ENCODE measurements around the gene RNF187. TPM values are rescaled to one million over a fixed set of nuclear protein-coding genes. Genes with fewer than 3 reads are reported as not detected.

Gene RNF187
- total RNA-seq, 1 experiment from 2014 or later = 141 TPM

DNA sequence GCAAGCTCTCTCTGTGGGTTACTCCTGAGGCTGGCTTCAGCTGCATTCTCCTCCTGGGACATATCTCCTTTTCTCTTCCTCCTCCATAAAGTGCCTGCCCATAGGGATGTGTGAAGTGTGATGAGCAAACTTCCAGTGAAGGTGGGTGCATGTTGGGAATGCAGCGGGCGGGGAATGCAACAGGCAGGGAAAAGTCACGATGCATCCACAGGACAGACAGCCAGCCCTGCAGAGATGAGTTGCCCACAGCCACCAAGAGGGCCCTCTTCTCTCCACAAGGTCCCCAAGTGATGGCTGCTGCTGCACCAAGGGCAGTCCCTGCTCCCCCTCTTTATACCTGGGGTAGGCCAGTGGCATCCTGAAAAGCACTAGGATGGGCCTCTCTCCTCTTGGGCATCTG, 33.6 kb upstream of the RNF187 start (continued):
- TF ChIP-seq, protein P1, sequence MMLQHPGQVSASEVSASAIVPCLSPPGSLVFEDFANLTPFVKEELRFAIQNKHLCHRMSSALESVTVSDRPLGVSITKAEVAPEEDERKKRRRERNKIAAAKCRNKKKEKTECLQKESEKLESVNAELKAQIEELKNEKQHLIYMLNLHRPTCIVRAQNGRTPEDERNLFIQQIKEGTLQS (CRISPR knock-in tag; conservative IDR thresholded peaks at IDR 0.05) = no peak
- TF ChIP-seq ZNF232 (CRISPR knock-in tag; IDR thresholded peaks at IDR 0.05) = no peak
- TF ChIP-seq, protein P2, sequence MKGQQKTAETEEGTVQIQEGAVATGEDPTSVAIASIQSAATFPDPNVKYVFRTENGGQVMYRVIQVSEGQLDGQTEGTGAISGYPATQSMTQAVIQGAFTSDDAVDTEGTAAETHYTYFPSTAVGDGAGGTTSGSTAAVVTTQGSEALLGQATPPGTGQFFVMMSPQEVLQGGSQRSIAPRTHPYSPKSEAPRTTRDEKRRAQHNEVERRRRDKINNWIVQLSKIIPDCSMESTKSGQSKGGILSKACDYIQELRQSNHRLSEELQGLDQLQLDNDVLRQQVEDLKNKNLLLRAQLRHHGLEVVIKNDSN (CRISPR knock-in tag; IDR thresholded peaks at IDR 0.05) = no peak
- no peak for TF ChIP-seq FOXP1 (CRISPR knock-in tag; IDR thresholded peaks at IDR 0.05; ENCODE audit: borderline replicate concordance)
- no peak for TF ChIP-seq ZNF219 (CRISPR knock-in tag; IDR thresholded peaks at IDR 0.05; ENCODE audit: borderline replicate concordance)
- TF ChIP-seq ELF4 (CRISPR knock-in tag; IDR thresholded peaks at IDR 0.05; ENCODE audit: low read depth) = no peak

DNA sequence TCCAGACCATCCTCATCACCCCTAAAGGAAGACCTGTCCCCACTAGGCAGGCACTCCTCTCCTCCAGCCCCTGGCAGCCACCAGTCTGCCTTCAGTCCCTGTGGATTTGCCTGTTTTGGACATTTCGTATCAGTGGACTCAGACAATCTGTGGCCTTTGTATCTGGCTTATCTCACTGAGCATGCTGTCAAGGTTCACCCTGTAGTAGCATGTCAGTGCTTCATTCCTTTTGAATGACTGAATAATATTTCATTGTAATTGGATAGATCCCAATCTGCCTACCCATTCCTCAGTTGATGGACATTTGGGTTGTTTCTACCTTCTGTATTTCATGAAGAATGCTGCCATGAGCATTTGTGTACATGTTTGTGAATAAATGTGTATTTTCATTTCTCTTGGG, 32.9 kb upstream of the RNF187 start:
- TF ChIP-seq, protein P3, sequence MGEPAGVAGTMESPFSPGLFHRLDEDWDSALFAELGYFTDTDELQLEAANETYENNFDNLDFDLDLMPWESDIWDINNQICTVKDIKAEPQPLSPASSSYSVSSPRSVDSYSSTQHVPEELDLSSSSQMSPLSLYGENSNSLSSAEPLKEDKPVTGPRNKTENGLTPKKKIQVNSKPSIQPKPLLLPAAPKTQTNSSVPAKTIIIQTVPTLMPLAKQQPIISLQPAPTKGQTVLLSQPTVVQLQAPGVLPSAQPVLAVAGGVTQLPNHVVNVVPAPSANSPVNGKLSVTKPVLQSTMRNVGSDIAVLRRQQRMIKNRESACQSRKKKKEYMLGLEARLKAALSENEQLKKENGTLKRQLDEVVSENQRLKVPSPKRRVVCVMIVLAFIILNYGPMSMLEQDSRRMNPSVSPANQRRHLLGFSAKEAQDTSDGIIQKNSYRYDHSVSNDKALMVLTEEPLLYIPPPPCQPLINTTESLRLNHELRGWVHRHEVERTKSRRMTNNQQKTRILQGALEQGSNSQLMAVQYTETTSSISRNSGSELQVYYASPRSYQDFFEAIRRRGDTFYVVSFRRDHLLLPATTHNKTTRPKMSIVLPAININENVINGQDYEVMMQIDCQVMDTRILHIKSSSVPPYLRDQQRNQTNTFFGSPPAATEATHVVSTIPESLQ (CRISPR knock-in tag; IDR thresholded peaks at IDR 0.05) = no peak
- no peak for TF ChIP-seq GABPB1 (CRISPR knock-in tag; IDR thresholded peaks at IDR 0.05)
- TF ChIP-seq, protein P1 (CRISPR knock-in tag; conservative IDR thresholded peaks at IDR 0.05) = no peak
- no peak for TF ChIP-seq MYBL2 (CRISPR knock-in tag; IDR thresholded peaks at IDR 0.05)
- TF ChIP-seq ZBTB21 (CRISPR knock-in tag; IDR thresholded peaks at IDR 0.05; ENCODE audit: borderline replicate concordance) = no peak
- no peak for TF ChIP-seq OVOL2 (CRISPR knock-in tag; IDR thresholded peaks at IDR 0.05; ENCODE audit: borderline replicate concordance)
- TF ChIP-seq ZNF671 (CRISPR knock-in tag; IDR thresholded peaks at IDR 0.05) = no peak
- TF ChIP-seq ZNF396 (CRISPR knock-in tag; IDR thresholded peaks at IDR 0.05; ENCODE audit: borderline replicate concordance) = no peak
- TF ChIP-seq, protein P4, sequence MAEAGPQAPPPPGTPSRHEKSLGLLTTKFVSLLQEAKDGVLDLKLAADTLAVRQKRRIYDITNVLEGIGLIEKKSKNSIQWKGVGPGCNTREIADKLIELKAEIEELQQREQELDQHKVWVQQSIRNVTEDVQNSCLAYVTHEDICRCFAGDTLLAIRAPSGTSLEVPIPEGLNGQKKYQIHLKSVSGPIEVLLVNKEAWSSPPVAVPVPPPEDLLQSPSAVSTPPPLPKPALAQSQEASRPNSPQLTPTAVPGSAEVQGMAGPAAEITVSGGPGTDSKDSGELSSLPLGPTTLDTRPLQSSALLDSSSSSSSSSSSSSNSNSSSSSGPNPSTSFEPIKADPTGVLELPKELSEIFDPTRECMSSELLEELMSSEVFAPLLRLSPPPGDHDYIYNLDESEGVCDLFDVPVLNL (CRISPR knock-in tag; IDR thresholded peaks at IDR 0.05; ENCODE audit: borderline replicate concordance, low read depth) = no peak
- no peak for TF ChIP-seq ZNF219 (CRISPR knock-in tag; IDR thresholded peaks at IDR 0.05; ENCODE audit: borderline replicate concordance)
- TF ChIP-seq, protein P5, sequence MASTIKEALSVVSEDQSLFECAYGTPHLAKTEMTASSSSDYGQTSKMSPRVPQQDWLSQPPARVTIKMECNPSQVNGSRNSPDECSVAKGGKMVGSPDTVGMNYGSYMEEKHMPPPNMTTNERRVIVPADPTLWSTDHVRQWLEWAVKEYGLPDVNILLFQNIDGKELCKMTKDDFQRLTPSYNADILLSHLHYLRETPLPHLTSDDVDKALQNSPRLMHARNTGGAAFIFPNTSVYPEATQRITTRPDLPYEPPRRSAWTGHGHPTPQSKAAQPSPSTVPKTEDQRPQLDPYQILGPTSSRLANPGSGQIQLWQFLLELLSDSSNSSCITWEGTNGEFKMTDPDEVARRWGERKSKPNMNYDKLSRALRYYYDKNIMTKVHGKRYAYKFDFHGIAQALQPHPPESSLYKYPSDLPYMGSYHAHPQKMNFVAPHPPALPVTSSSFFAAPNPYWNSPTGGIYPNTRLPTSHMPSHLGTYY (CRISPR knock-in tag; IDR thresholded peaks at IDR 0.05) = no peak
- TF ChIP-seq NR1H2 (CRISPR knock-in tag; IDR thresholded peaks at IDR 0.05) = no peak
- TF ChIP-seq JUN (CRISPR knock-in tag; IDR thresholded peaks at IDR 0.05) = no peak
- no peak for TF ChIP-seq CREM (CRISPR knock-in tag; IDR thresholded peaks at IDR 0.05)
- no peak for TF ChIP-seq NR2C2 (CRISPR knock-in tag; IDR thresholded peaks at IDR 0.05)
- no peak for TF ChIP-seq NFE2L1 (CRISPR knock-in tag; IDR thresholded peaks at IDR 0.05)
- no peak for TF ChIP-seq ZNF416 (CRISPR knock-in tag; IDR thresholded peaks at IDR 0.05)
- TF ChIP-seq MXD4 (CRISPR knock-in tag; IDR thresholded peaks at IDR 0.05; ENCODE audit: borderline replicate concordance) = no peak
- H3K4me1 Mint-ChIP-seq = peaks cover 14% of the 10 kb centered on the region
- no peak overlapping the region for H3K27ac Mint-ChIP-seq
- H3K27me3 Mint-ChIP-seq (ENCODE audit: low read depth) = peaks cover 2% of the 10 kb centered on the region
- ATAC-seq (no peak), DNase-seq (ENCODE audit: low spot score) (no peak)
- no peak overlapping the region for H3K4me3 Mint-ChIP-seq
- peaks cover 3% of the 10 kb centered on the region; the same call in 1 of the 2 replicates for H3K36me3 Mint-ChIP-seq
- ChIA-PET CTCF (interaction anchor here (1.1 kb wide), 1 partner anchor 10 kb away, joined by 5 read pairs; no protein-coding TSS in a partner anchor), POLR2A (no interaction called here)
- no peaks in the 10 kb centered on the region for H3K9me3 Mint-ChIP-seq

Data from WTC11 (cell line).